A673 (cell line): ENCODE measurements around the gene LHCGR. TPM values are rescaled to one million over a fixed set of nuclear protein-coding genes. Genes with fewer than 3 reads are reported as not detected.
A peak's percentile ranks its signal among the peaks of the same experiment; 100 is the strongest.

ENCODE experiments used
- BruUV-seq: library from RNA; stranded (reverse); fragments of 400-500 nt; replicated peaks from 2 replicates; lab custom pipeline; 2021; lab: Mats Ljungman, UMichigan
- CTCF ChIA-PET: fragments of 300-600 bp; sonication (Branson Sonifier 250); formaldehyde crosslinking; loops from one replicate; lab custom pipeline; 2022; ENCODE audit warnings: antibody characterized with exemption; lab: Charles Lee
- POLR2A ChIA-PET: fragments of 300-600 bp; sonication (Branson Sonifier 250); formaldehyde crosslinking; loops from one replicate; lab custom pipeline; 2022; ENCODE audit warnings: antibody characterized with exemption; ENCODE audit not compliant: low non-redundant PET; lab: Charles Lee
- DNase-seq: peaks from one replicate; pipeline ENCODE4 v3.0.0-alpha.2; 2015; ENCODE audit warnings: low spot score
- H3K27ac ChIP-seq: fragments of 200-600 bp; sonication (generic); 2 replicates; pipeline ENCODE4 v1.5.1; 2016; ENCODE audit warnings: mixed run types, low read depth, mild to moderate bottlenecking, mixed read lengths, antibody characterized with exemption, low read length; ENCODE audit not compliant: poor library complexity, severe bottlenecking
- H3K27me3 ChIP-seq: fragments of 200-600 bp; sonication (generic); replicated peaks from 2 replicates; pipeline ENCODE4 v1.6.1; 2017; ENCODE audit warnings: mixed run types, low read depth, mild to moderate bottlenecking, mixed read lengths, antibody characterized with exemption, low read length; ENCODE audit not compliant: insufficient read depth, poor library complexity
- H3K36me3 ChIP-seq: fragments of 200-600 bp; sonication (generic); 2 replicates; pipeline ENCODE4 v1.6.1; 2016; ENCODE audit warnings: mixed run types, mild to moderate bottlenecking, mixed read lengths, antibody characterized with exemption, low read length; ENCODE audit not compliant: insufficient read depth, poor library complexity, severe bottlenecking
- H3K4me1 ChIP-seq: fragments of 200-600 bp; sonication (generic); 2 replicates; pipeline ENCODE4 v1.6.1; 2017; ENCODE audit warnings: mixed run types, mild to moderate bottlenecking, mixed read lengths, antibody characterized with exemption, low read length; ENCODE audit not compliant: insufficient read depth, poor library complexity, severe bottlenecking
- H3K4me3 ChIP-seq: fragments of 200-600 bp; sonication (generic); 2 replicates; pipeline ENCODE4 v1.5.1; 2016; ENCODE audit warnings: low read depth, mixed run types, mild to moderate bottlenecking, mixed read lengths, low read length; ENCODE audit not compliant: poor library complexity, severe bottlenecking
- H3K9me3 ChIP-seq: fragments of 200-600 bp; sonication (generic); 2 replicates; pipeline ENCODE4 v1.6.1; 2016; ENCODE audit warnings: mixed run types, low read depth, mild to moderate bottlenecking, mixed read lengths, antibody characterized with exemption, low read length; ENCODE audit not compliant: poor library complexity, severe bottlenecking
- CTCF ChIP-seq: fragments of 300-800, 200-600 bp; sonication (generic); conservative IDR thresholded peaks from 2 replicates; pipeline ENCODE4 v1.5.1; 2017; ENCODE audit warnings: low read depth, mild to moderate bottlenecking, antibody characterized with exemption, low read length, moderate library complexity, mixed read lengths
- EZH2 ChIP-seq: fragments of 200-600 bp; sonication (generic); IDR thresholded peaks from 2 replicates; pipeline ENCODE4 v1.6.1; 2017; ENCODE audit warnings: borderline replicate concordance, low read depth, mild to moderate bottlenecking, mixed read lengths, antibody characterized with exemption, low read length; ENCODE audit not compliant: poor library complexity, severe bottlenecking
- intact Hi-C: fragments of 100-400 bp; cut with micrococcal nuclease; formaldehyde crosslinking; loops from one replicate; pipeline ENCODE4 v1.10.0; 2022; ENCODE audit not compliant: unreplicated experiment
- total RNA-seq: library from RNA; stranded (reverse); gene quantifications from 2 replicates; pipeline ENCODE4 v1.2.3, GENCODE V29; 2021

LHCGR gene
- total RNA-seq, 1 experiment from 2014 or later = not detected

- DNase-seq = no peak
- TF ChIP-seq EZH2 (no peak), CTCF (no peak)
- POLR2A ChIA-PET = interaction anchor here (0.5 kb wide), 1 partner anchor 1337 kb away, joined by 7 read pairs; no protein-coding TSS in a partner anchor
Measured at GRCh38 chr2:48719480-48720177, 35.9 kb downstream of the LHCGR start.

GRCh38 chr2:48717846-48718245, 37.7 kb downstream of the LHCGR start:
- intact Hi-C loops = no loop called here
- H3K4me3 ChIP-seq = no peak overlapping the region
- no peaks in the 10 kb centered on the region for H3K9me3 ChIP-seq
- H3K36me3 ChIP-seq = no peaks in the 10 kb centered on the region
- peaks cover 35% of the 10 kb centered on the region for H3K4me1 ChIP-seq
- CTCF ChIA-PET = no interaction called here
- no TSS peak for BruUV-seq
- no peak overlapping the region for H3K27ac ChIP-seq
- POLR2A ChIA-PET = no interaction called here
- H3K27me3 ChIP-seq = no peaks in the 10 kb centered on the region
- DNase-seq = peak; percentile 49
- TF ChIP-seq EZH2 (no peak), CTCF (no peak)

More at GRCh38 chr2:48719480-48720177, 35.9 kb downstream of the LHCGR start:
- Histone ChIP-seq H3K4me1 (peaks cover 35% of the 10 kb centered on the region), H3K36me3 (no peaks in the 10 kb centered on the region), H3K4me3 (no peak overlapping the region), H3K9me3 (no peaks in the 10 kb centered on the region), H3K27ac (no peak overlapping the region), H3K27me3 (no peaks in the 10 kb centered on the region)
- CTCF ChIA-PET = no interaction called here
- intact Hi-C loops = no loop called here
- BruUV-seq = no TSS peak

GRCh38 chr2:48715956-48716355, 39.6 kb downstream of the LHCGR start:
- TF ChIP-seq EZH2 (no peak), CTCF (no peak)
- Histone ChIP-seq H3K27ac (no peak overlapping the region), H3K27me3 (no peaks in the 10 kb centered on the region), H3K4me1 (peaks cover 35% of the 10 kb centered on the region), H3K36me3 (no peaks in the 10 kb centered on the region), H3K9me3 (no peaks in the 10 kb centered on the region), H3K4me3 (no peak overlapping the region)
- POLR2A ChIA-PET = interaction anchor here (0.6 kb wide), 1 partner anchor 209 kb away, joined by 4 read pairs; no protein-coding TSS in a partner anchor
- CTCF ChIA-PET = no interaction called here
- intact Hi-C loops = no loop called here
- no TSS peak for BruUV-seq
- DNase-seq = peak; percentile 59
